ENCODE results near the gene AFF3. TPM values are rescaled to one million over a fixed set of nuclear protein-coding genes. Genes with fewer than 3 reads are reported as not detected.

Gene AFF3
- polyA plus RNA-seq, 3 donors from 2014 or later, result 1.4 to 7.4 (median 3.8) TPM

DNA sequence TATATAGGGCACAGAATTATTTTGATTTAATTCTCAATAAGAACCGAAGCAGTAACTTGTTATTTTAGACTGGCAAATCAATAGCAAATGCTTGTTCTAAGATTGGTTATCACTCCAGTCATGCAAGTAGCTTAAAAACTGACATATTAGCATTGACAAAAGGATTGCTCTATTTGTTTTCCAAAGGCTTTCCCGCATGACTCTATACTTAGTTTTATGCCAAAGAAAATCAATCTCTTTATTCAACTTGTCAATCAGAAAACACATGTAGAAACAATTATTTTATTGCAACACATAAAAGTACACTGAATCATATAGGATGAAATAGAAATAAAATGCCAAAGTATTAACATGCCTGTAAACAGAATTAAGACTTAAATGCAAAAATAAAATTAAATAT lies 108.4 kb downstream of the AFF3 start:
- Mint-ChIP-seq H3K36me3 (no peaks in the 10 kb centered on the region), H3K27ac (no peak overlapping the region), H3K4me3 (no peak overlapping the region), H3K9me3 (peaks cover 0 to 1% (median 0%) of the 10 kb centered on the region in 6 donors), H3K27me3 (ENCODE audit: low read depth in 3 of 3) (peaks cover 0 to 3% (median 0%) of the 10 kb centered on the region in 3 donors), H3K4me1 (no peaks in the 10 kb centered on the region)
- DNase-seq, result no peak

DNA sequence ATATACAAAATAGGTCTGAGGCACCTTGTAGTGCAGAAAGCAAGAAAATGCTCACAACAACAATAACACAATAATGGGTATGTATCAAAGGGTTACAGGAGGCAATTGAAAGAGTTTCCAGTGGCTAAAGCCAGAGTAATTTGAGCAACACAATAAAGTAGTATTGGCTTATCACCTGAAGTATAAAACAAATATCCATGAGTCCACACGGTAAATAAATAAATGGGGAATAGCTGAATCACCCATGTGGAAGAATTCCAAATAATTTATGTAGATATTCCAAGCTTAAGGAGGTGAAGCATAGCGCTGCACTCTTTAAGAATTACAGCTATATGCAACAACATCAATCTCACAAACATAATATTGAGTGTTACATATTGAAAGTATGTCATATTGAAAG lies 110.8 kb downstream of the AFF3 start:
- Mint-ChIP-seq H3K4me3 (no peak overlapping the region), H3K36me3 (no peaks in the 10 kb centered on the region), H3K27ac (no peak overlapping the region), H3K9me3 (peaks cover 0 to 1% (median 0%) of the 10 kb centered on the region in 6 donors), H3K27me3 (ENCODE audit: low read depth in 3 of 3) (peaks cover 0 to 7% (median 0%) of the 10 kb centered on the region in 3 donors), H3K4me1 (no peaks in the 10 kb centered on the region)
- DNase-seq, result no peak

DNA sequence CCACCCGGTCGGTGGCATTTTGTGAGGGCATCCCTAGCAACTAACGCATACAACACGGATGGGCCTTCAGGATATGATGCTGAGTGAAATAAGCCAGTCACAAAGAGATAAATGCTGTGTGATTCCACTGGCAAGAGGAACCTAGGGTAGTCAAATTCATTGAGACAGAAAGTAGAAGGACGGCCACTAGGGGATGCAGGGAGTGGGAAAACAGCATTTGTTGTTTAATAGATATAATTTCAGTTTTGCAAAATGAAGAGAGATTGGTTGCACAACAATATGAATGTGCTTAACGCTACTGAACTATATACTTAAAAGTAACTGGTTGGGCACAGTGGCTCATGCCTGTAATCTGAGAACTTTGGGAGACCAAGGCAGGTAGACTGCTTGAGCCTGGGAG lies 112.9 kb downstream of the AFF3 start:
- H3K4me3 Mint-ChIP-seq, result no peak overlapping the region
- no peaks in the 10 kb centered on the region for H3K36me3 Mint-ChIP-seq
- no peaks in the 10 kb centered on the region for H3K4me1 Mint-ChIP-seq
- H3K9me3 Mint-ChIP-seq, result no peaks in the 10 kb centered on the region
- DNase-seq, result no peak
- H3K27me3 Mint-ChIP-seq (ENCODE audit: low read depth in 3 of 3), result peaks cover 0 to 6% (median 0%) of the 10 kb centered on the region in 3 donors
- no peak overlapping the region for H3K27ac Mint-ChIP-seq

DNA sequence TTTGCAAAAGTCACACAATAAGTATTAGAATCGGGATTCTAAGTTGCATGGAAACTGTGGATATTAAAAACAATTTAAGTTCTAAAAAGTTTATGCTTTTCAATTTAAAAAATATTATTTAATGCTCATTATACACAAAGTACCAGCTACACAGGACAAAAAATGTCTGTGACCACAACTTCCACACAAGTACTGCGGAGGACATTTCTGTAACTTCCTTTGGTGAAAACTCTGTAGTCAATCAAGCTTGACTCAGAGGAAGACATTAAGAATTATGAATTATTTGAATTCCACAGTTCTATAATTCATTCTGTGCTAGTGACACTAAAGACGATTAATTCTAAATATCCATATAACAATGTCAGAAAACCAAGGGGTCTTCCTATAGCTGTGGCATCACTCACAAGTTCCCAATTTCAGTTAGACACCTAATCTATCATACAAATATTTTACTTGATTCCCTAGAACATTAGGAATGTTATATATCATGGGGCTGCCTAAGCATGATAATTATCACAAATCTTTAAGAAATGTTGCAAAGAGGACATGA lies 120.5 kb downstream of the AFF3 start:
- no peak for DNase-seq
- no peak overlapping the region for H3K27ac Mint-ChIP-seq
- no peak overlapping the region for H3K4me3 Mint-ChIP-seq
- H3K4me1 Mint-ChIP-seq, result peaks cover 0 to 7% of the 10 kb centered on the region in 2 donors
- H3K9me3 Mint-ChIP-seq, result peaks cover 0 to 2% (median 0%) of the 10 kb centered on the region in 6 donors
- peaks cover 2 to 7% (median 3%) of the 10 kb centered on the region in 3 donors for H3K27me3 Mint-ChIP-seq (ENCODE audit: low read depth in 3 of 3)
- H3K36me3 Mint-ChIP-seq, result no peaks in the 10 kb centered on the region

DNA sequence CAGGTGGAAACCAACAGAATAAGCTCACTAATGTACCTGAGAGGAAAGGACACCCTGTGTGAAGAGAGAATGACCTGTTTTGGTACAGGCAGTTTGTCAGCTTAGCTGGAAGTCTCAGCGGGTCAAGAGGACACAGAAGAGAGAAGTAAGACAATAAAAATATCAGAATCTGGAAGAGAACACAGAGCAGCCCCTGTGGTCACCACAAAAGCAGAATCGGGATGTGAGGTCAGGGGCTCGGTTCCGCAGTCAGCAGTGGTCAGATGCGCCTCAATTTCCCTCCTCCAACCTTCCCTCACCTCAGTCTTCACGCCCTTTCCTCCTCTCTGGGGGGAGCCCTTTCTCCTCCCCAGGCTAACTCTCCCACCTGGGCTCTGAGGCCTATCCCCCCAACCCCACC lies 122.9 kb downstream of the AFF3 start:
- peaks cover 0 to 7% of the 10 kb centered on the region in 2 donors for H3K4me1 Mint-ChIP-seq

DNA sequence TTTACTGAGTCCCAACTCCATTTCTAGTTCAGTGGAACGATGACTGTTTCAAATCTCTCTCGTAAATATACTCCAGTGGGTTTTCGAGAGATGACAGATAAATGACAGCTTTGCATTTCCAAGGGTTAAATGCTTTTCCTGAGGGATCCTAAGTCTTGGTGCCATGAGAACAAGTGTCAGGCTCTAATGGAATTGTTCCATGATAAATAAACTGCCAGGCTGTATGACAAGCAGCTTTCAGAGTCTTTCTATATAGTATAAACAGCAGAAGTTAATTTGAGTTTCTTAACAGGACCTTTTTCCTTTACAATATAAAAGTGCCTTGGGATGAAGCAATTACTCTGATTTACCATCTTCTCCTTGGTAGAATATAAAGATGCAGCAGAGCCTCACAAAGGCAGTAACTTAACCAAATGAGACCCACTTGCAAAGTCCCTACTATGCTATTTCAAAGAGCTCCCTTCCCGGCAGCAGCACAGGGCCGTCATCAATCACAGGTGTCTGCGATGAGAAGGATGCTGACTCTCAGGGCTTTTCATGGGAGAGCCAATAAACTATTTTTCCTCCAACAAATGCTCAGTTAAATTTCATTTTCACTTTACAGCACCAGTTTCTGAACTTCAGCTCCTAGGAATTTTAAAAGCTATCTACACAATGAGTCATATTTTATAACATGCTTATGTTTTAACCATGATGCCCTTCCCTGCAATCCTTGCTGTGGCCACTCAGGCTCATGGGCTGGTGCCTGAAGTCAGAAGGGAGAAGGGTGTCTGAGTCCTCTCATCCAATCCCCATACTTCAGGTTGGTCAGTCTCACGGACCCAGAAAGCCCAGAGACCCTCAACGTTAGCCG lies 123.8 kb downstream of the AFF3 start:
- no peaks in the 10 kb centered on the region for H3K36me3 Mint-ChIP-seq
- no peak for DNase-seq
- no peak overlapping the region for H3K4me3 Mint-ChIP-seq
- H3K4me1 Mint-ChIP-seq, result peaks cover 0 to 7% of the 10 kb centered on the region in 2 donors
- H3K27me3 Mint-ChIP-seq (ENCODE audit: low read depth in 3 of 3), result peaks cover 2 to 7% (median 3%) of the 10 kb centered on the region in 3 donors
- H3K27ac Mint-ChIP-seq, result no peak overlapping the region
- peaks cover 0 to 2% (median 0%) of the 10 kb centered on the region in 6 donors for H3K9me3 Mint-ChIP-seq

More for the DNA sequence above, 122.9 kb downstream of the AFF3 start:
- DNase-seq, result no peak
- H3K36me3 Mint-ChIP-seq, result no peaks in the 10 kb centered on the region
- peaks cover 2 to 7% (median 3%) of the 10 kb centered on the region in 3 donors for H3K27me3 Mint-ChIP-seq (ENCODE audit: low read depth in 3 of 3)
- H3K4me3 Mint-ChIP-seq, result no peak overlapping the region
- no peak overlapping the region for H3K27ac Mint-ChIP-seq
- H3K9me3 Mint-ChIP-seq, result peaks cover 0 to 2% (median 0%) of the 10 kb centered on the region in 6 donors

DNA sequence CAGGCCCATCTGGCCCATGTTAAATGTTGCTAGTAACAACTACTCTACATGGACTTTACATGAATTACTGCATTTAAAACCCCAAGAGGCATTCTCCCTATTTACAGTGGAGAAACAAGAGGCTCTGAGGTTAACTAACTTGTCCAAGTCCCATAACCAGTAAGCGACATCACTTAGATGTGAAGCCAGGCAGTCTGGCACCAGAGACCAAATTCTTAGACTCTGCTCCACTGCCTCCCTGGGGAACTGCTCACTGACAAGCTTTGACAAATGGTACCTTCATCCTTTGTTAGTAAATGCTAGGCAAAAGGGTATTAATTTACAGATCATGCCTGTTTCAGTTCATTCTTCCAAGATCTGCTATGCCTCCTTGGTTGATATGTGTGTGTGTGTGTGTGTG lies 124.8 kb downstream of the AFF3 start:
- Mint-ChIP-seq H3K27ac (no peak overlapping the region), H3K27me3 (ENCODE audit: low read depth in 3 of 3) (peaks cover 2 to 10% (median 3%) of the 10 kb centered on the region in 3 donors), H3K9me3 (peaks cover 0 to 2% (median 0%) of the 10 kb centered on the region in 6 donors), H3K36me3 (no peaks in the 10 kb centered on the region), H3K4me3 (no peak overlapping the region), H3K4me1 (peaks cover 0 to 7% of the 10 kb centered on the region in 2 donors)
- DNase-seq, result no peak

DNA sequence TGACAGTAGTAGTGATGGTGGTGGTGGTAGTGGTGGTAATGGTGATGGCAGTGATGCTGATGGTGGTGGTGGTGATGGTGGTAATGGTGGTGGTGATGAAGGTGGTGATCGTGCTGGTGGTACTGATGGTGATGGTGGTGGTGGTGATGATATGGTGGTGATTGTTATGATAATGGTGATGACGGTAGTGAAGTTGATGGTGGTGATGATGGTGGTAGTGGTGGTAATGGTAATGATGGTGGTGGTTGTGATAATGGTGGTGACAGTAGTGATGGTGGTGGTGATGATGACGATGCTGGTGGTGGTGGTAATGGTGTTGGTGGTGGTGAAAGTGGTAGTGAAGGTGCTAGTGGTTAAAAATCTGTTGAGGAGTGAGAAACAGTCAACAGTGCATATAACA lies 125.6 kb downstream of the AFF3 start:
- Mint-ChIP-seq H3K9me3 (peaks cover 0 to 2% (median 0%) of the 10 kb centered on the region in 6 donors), H3K4me1 (peaks cover 0 to 7% of the 10 kb centered on the region in 2 donors), H3K27me3 (ENCODE audit: low read depth in 3 of 3) (peaks cover 2 to 10% (median 3%) of the 10 kb centered on the region in 3 donors)

DNA sequence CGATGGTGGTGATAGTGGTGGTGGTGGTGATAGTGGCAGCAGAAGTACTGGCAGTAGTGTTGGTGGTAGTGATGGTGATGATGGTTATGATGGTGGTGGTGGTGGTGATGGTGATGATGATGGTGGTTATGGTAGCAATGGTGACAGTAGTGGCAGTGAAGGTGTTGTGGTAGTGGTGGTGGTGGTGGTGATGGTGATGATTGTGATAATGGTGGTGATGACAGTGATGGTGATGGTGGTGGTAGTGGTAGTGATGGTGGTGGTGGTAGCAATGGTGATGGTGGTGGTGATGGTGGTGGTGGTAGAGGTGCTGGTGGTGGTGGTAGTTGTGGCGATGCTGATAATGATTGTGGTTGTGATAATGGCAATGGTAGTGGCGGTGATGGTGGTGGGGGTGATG lies 126.5 kb downstream of the AFF3 start:
- Mint-ChIP-seq H3K27ac (no peak overlapping the region), H3K9me3 (peaks cover 0 to 2% (median 0%) of the 10 kb centered on the region in 6 donors), H3K36me3 (no peaks in the 10 kb centered on the region), H3K4me3 (no peak overlapping the region), H3K27me3 (ENCODE audit: low read depth in 3 of 3) (peaks cover 2 to 8% (median 3%) of the 10 kb centered on the region in 3 donors), H3K4me1 (peaks cover 0 to 7% of the 10 kb centered on the region in 2 donors)
- no peak for DNase-seq

More for the DNA sequence above, 125.6 kb downstream of the AFF3 start:
- peak in 2 of 3 donors; percentile 3 to 19 for DNase-seq
- Mint-ChIP-seq H3K4me3 (no peak overlapping the region), H3K36me3 (no peaks in the 10 kb centered on the region), H3K27ac (no peak overlapping the region)

DNA sequence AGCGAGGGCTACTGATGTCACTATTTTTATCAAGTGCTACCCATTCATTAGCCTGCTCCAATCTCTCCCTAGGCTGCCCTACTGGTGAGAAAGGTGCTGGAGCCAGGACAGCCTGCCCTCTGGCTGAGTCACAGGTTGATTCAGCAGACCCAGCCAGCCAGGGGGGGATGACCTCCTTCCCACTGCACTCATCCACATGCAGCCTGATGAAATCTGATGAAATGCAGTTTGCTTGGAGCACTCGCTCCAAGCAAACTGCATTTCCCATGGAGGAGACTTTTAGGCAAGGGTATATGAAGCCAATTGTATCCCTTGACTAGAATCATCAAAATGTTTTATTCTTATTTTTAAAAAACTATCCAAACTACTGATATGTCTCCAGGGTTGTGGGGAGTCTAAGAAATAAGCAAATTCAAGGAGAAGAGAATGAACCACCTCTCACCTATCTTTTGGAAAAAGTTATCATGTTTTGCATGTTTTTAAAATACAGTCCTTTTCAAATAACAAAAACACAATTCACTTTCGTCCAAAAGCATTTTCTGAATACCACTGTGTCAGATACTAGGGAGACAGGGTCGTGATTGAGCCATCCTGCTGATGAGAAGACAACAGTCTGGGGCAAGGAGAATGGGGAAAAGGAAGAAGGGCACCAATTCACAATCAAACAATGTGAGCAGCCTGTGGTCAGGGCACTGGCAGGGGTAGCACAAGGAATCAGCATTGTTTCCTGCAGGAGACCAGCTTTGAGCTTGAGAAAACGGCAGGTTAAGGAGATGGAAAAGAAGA lies 128.3 kb downstream of the AFF3 start:
- peaks cover 0 to under 1% of the 10 kb centered on the region in 2 donors for H3K4me1 Mint-ChIP-seq
- H3K4me3 Mint-ChIP-seq, result no peak overlapping the region
- H3K27ac Mint-ChIP-seq, result no peak overlapping the region
- H3K9me3 Mint-ChIP-seq, result no peaks in the 10 kb centered on the region
- H3K27me3 Mint-ChIP-seq (ENCODE audit: low read depth in 3 of 3), result peaks cover 0 to 5% (median 0%) of the 10 kb centered on the region in 3 donors
- DNase-seq, result no peak
- H3K36me3 Mint-ChIP-seq, result no peaks in the 10 kb centered on the region

DNA sequence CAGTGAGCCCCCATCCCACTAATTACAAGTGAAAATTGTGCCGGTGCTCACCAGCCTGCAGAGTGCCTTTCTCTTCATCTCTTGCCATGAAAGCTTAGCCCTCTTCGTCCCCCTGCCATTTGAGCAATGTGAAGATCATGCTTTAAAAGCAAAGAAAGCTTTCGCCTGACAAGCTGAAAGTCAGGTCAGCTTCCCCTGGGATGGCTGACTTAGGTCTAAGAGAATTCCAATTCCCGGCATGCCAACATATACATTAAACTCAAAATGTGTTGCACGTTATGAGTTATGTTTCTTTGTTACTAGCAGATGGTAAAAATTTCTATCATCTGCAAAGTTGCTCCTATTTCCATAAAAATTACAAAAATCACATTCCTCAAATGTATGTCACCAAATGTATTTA lies 129.8 kb downstream of the AFF3 start:
- no peak for DNase-seq
- H3K27ac Mint-ChIP-seq, result no peak overlapping the region
- H3K4me3 Mint-ChIP-seq, result no peak overlapping the region
- no peaks in the 10 kb centered on the region for H3K4me1 Mint-ChIP-seq
- no peaks in the 10 kb centered on the region for H3K36me3 Mint-ChIP-seq
- H3K9me3 Mint-ChIP-seq, result no peaks in the 10 kb centered on the region
- peaks cover 0 to 5% (median 2%) of the 10 kb centered on the region in 3 donors for H3K27me3 Mint-ChIP-seq (ENCODE audit: low read depth in 3 of 3)

DNA sequence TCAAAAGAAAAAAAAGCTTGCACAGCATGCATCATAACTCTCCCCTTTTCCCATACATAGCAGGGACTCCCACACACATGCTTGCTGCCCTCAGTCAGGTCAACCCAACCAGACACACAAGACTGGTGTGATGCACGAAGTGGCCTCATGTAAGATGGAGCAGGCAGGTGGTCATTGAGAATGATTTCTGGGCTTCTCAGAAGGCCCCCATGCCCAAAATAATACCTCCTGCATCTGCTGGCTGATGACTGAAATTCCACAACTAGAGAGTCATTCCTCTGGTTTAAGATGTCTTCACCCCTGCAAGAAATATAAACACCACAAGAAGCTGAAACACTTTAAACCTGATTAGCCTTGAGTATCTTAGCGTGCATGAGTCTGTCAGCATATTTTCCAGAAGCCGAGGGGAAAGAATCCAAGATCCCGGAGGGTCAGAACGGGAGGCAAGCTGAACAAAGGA lies 131.1 kb downstream of the AFF3 start:
- H3K9me3 Mint-ChIP-seq, result no peaks in the 10 kb centered on the region
- H3K36me3 Mint-ChIP-seq, result no peaks in the 10 kb centered on the region
- no peak for DNase-seq
- no peak overlapping the region for H3K27ac Mint-ChIP-seq
- no peaks in the 10 kb centered on the region for H3K4me1 Mint-ChIP-seq
- H3K4me3 Mint-ChIP-seq, result no peak overlapping the region
- H3K27me3 Mint-ChIP-seq (ENCODE audit: low read depth in 3 of 3), result peaks cover 0 to 5% (median 2%) of the 10 kb centered on the region in 3 donors

DNA sequence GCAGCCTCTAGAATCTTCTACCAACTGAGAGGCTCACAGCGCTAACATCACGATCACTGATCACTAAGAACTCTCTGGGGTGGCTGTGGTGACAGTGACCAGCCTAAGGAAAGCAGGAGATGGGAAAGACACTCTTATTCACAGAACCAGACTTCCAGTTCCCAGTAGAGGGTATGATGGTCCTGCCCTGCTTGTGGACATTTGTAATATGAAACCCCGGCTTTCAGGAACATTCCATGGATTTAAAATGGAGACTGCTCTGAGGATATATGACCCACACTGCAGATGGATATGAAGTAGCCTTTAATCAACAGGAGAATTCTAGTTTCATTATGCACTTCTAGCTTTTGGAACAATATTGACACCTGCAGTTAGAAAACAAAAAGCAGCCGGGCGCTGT lies 131.8 kb downstream of the AFF3 start:
- no peak for DNase-seq
- Mint-ChIP-seq H3K27ac (no peak overlapping the region), H3K27me3 (ENCODE audit: low read depth in 3 of 3) (peaks cover 0 to 5% (median 2%) of the 10 kb centered on the region in 3 donors), H3K9me3 (no peaks in the 10 kb centered on the region), H3K4me1 (no peaks in the 10 kb centered on the region), H3K4me3 (no peak overlapping the region), H3K36me3 (no peaks in the 10 kb centered on the region)
